Breast epithelium (tissue), 3 donors: ENCODE results near the gene MARK3.

Experiments
- CTCF ChIP-seq, 3 donors: fragments of 450-650 bp; IDR thresholded peaks; one replicate each; pipeline ENCODE4 v1.5.1; 2016 to 2017; ENCODE audit warnings: antibody characterized with exemption in 3 of 3, mild to moderate bottlenecking in 3 of 3, moderate library complexity in 3 of 3
- POLR2A ChIP-seq: fragments of 450-650 bp; IDR thresholded peaks from one replicate; pipeline ENCODE4 v1.6.1; 2016; ENCODE audit warnings: antibody characterized with exemption, mild to moderate bottlenecking, moderate library complexity
- POLR2AphosphoS5 ChIP-seq, 3 donors: sonication (generic); formaldehyde crosslinking; IDR thresholded peaks; one replicate each; pipeline ENCODE4 v1.6.1; 2017; ENCODE audit warnings: antibody characterized with exemption in 3 of 3

GRCh38 chr14:103416916-103417315 is 31.7 kb downstream of the MARK3 start:
- TF ChIP-seq CTCF (IDR thresholded peaks at IDR 0.05) (no peak), POLR2AphosphoS5 (IDR thresholded peaks at IDR 0.05) (no peak), POLR2A (no peak)
